Activated effector memory CD4-positive, alpha-beta T cell treated with anti-CD3 and anti-CD28 coated beads, Interleukin-2, amount 50 U/mL, for 16 hours (primary cell): ENCODE measurements around the gene LRRC4B.
A peak's percentile ranks its signal among the peaks of the same experiment; 100 is the strongest.
"Not testable (repeated sequence)": the region's sequence is repeated elsewhere in the genome, so short reads cannot be mapped to it uniquely, and the experiment has no call there.

ENCODE experiments used
- DNase-seq: peaks from one replicate; pipeline ENCODE4 v3.0.0-alpha.2; 2020

Gene LRRC4B

GRCh38 chr19:50551034-50551714 is 17.1 kb downstream of the LRRC4B start:
- no peak for DNase-seq

DNA sequence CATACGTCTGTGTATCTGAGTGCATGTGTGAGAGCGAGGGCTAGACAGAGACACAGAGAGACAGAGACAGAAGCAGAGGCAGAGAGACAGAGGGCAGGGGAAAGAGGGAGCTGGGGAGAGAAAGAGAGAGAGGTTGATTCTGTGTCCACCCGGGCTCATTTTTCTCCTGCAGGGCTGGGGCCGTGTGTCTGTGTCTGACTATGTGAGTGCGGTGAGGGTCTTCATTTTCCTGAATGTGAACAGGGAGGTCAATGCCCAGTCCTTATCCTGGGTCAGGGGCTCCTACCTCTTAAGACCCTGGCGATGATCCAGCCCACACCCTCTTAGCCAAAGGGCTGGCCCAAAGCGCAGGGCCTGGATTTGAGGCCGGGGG is 17.7 kb downstream of the LRRC4B start:
- no peak for DNase-seq

DNA sequence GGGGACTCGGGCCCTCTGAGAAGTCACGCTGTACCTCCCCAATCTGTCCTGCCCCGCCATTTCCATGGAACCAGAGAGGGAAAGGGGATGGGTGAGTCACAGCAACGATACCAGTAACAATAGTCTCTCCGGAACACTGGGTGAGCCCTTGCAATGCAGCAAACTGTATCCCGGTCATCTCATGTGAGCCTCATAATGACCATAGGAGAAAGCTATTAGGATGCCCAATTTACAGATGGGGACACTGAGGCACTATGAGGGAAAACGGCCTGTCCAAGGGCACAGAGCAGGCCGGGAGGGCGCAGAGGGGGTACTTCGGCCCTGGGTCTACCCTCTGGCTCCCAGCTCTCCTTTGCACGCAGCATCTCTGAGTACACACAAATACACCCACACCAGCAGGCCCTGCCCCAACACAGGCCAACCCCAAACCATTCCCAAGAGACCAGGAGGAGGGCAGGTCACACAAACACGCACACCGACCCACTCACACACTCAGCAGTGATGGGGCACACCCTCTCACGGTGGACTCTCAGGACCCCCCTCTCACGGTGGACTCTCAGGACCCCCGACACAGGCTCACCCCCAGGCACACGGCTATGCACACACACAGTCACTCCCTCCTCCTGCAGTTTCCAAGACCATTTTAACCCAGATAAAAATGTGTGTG is 18.2 kb downstream of the LRRC4B start:
- DNase-seq, result no peak

DNA sequence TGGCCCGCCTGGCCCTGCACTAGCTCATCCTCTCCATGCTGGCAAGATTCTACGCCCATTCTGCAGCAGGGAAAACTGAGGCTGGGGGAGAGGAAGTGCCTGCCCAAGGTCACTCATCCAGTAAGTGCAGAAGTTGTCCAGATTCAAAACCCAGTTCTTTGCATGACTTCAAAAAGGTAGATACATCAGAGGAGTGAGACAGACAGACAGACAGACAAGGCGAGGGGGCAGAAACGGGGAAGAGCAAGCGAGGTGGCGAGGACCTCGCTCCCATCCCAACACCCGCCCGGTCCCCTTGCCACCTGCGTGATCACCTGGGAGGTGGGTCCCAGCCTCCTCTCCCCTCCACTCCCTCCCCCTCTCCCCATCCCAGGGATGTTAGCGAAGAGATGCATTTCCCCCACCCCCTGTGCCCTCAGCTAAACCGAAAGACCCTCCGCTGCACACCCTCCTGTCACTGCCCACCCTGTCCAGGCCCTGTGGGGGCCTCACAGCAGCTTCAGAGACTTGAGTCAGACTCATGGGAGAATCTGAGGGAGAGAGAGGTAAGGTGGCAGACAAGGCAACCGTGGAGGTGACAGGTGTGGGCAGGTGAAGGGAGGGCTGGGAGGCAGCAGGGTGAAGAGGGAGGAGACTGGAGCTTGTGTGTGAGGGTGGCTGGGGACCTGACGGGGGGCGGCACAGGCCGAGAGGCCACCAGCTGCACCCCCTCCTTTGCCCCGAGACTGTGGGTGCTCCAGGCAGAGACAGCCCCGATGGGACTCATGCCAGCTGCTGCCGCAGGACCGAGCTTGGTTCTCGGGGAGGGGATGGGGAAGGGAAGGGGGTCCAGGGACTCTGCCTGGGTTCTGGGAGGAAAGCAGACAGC is 18.9 kb downstream of the LRRC4B start:
- no peak for DNase-seq

- DNase-seq, result no peak
These were observed 19.8 kb downstream of the LRRC4B start for GRCh38 chr19:50548191-50549058.

DNA sequence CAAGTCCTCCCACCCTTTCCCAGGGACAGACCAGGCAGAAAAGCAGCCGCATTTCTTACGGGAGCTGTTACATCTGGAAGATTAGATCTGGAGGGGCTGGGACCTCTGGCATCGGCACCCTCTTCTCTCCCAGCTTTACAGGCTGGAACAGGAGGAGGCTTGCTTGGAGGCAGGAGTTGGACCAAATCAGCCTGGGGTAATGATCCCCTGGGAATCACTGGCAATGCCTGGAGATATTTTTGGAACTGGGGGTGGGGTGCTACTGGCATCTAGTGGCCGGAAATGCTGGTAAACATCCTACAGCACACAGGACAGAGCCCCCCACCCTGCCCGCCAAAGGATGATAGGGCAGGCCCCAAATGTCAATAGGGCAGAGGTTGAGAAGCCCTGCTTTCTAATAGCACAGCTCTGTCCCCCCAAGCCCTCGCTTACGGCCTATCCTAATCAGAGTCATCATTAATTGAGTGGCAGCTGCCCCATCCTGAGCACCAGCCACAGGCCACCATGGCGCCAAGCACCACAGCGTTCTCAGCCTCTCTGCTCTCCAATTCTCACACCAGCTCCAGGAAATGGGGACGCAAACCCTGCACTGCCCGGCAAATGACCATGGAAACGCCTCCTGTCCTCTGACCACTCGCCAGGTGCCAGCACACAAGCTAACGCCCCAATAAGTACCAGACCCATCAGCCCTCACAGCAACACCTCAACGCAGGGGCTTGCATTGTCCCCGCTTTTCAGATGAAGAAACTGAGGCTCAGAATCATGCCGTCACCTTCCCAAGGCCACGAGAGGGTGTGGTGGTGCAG is 20.6 kb downstream of the LRRC4B start:
- no peak for DNase-seq

DNA sequence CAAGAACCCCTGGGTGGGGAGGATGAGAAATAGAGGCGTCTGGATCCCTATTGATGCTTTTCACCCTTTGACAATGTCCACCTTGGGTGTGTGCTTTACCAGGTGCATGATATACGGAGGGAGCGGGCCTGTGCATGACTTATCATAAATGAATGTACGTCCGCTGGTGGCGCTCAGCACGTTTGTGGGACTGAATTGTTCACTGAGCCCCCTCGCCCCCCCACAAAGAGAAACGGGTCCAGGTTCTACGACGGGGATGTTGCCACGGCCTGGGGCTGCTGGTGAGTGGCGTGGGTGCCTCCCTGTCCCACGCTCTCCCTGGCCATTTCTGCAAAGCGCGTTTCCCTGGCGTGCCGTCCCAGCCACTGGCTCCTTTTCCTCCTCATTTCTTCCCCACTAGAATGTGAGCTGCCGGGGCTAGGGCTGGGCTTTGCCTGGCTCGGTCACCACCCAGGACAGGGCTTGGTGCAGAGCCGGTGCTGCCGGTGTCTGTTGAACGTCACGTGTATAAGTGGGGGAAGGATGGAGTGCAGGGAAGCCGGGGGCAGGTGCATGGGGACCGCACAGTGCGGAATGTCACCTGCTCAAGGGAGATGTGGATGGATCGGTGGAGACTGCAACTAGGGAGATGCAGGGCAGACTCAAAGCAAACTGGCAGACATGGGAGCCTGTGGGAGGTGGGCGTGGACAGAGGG is 21.6 kb downstream of the LRRC4B start:
- no peak for DNase-seq

DNA sequence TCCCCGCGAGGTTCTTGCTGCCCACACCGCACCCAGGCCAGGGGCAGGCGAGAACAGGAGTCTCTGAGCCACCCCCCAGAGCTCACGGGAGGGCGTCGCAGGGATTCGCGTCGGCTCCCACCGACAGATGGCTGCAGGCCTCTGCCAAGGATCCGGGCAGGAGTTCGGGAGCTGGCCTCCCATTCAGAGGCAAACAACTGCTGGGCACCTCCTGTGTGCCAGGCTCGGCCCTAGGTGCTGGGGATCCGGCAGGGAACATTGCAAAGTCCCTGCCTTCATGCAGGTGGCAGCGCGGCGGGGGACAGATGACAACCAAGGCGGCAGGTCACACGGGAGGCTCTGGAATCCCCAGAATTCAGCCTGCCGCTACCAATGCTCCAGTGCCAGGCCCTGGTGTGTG is 25.3 kb downstream of the LRRC4B start:
- no peak for DNase-seq

GRCh38 chr19:50537769-50538230 is 30.4 kb downstream of the LRRC4B start:
- peak; percentile 86 for DNase-seq

GRCh38 chr19:50537306-50537685 is 30.9 kb downstream of the LRRC4B start:
- no peak for DNase-seq

- no peak for DNase-seq
These were observed 31.5 kb downstream of the LRRC4B start for GRCh38 chr19:50536662-50537305.

- no peak for DNase-seq
These were observed 32.5 kb downstream of the LRRC4B start for GRCh38 chr19:50535672-50536187.

- no peak for DNase-seq
These were observed 33.8 kb downstream of the LRRC4B start for GRCh38 chr19:50534478-50534877.

DNA sequence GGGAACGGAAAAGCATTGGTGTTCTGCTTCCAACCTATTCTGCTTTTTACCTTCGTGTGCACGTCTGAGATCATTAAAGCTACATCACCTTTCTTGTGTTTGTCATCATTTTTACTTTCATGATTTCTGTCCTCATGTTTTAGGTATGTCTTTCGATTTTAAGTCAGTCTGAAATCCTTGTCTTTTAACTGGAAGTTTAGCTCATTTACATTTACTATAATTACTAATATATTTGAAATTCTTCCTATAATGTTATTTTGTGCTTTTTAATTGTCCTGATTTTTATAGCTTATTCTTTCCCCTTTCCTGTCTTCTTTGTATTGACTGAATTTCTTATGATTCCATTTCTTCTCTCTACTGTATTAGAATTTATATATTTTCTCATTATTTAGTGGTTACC is 35.3 kb downstream of the LRRC4B start:
- no peak for DNase-seq

- no peak for DNase-seq
These were observed 37.0 kb downstream of the LRRC4B start for GRCh38 chr19:50531171-50531612.

DNA sequence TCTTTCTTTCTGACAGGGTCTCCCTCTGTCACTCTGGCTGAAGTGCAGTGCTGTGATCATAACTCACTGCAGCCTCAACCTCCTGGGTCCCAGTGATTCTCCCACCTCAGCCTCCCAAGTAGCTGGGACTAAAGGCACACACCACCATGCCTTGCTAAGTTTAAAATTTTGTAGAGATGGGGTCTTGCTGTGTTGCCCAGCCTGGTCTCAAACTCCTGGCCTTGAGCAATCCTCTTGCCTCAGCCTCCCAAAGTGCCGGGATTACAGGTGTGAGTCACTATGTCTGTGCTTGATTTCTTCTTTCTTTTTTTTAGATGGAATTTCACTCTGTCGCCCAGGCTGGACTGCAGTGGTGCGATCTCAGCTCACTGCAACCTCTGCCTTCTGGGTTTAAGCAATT is 40.2 kb downstream of the LRRC4B start:
- not testable (repeated sequence) for DNase-seq

- DNase-seq, result no peak
These were observed 45.4 kb downstream of the LRRC4B start for GRCh38 chr19:50522881-50523280.

GRCh38 chr19:50520822-50521465 is 47.3 kb downstream of the LRRC4B start:
- DNase-seq, result no peak

DNA sequence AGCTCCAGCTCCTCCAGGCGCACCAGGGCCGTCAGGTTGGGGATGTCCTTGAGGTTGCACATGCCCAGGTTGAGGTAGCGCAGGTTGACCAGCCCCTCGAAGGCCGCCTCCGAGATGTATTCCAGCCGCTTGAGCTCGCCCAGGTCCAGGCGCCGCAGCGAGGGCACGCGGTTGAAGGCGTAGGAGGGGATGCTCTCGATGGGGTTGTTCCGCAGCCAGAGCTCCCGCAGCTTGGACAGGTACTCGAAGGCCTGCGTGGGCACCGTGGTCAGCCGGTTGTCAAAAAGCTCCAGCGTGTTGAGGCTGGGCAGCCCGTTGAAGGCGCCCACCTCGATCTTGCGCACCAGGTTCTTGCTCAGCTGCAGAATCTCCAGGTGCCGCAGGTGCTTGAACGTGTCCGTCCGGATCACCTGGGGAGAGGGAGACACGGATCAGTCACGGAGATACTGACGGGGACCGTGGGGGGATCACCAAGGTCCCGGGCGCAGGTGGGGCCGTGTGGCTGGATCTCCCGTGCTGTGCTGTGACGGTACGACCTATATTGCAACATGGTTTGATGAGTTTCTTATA is 49.1 kb downstream of the LRRC4B start:
- DNase-seq, result no peak
